A549 treated with GW870086 at 1 μM for 4 hours (cell line): Measurements from ENCODE around the gene STATH. TPM values are rescaled to one million over a fixed set of nuclear protein-coding genes. Genes with fewer than 3 reads are reported as not detected.

Source experiments
- total RNA-seq: library from RNA; stranded (reverse); fragments of 200-300 nt; extraction: Qiagen RNA extraction; gene quantifications from 5 replicates; pipeline ENCODE4 v1.2.3, GENCODE V29; 2022; ENCODE audit warnings: low read depth

STATH gene, protein sequence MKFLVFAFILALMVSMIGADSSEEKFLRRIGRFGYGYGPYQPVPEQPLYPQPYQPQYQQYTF
- total RNA-seq = not detected in 5 replicates

DNA sequence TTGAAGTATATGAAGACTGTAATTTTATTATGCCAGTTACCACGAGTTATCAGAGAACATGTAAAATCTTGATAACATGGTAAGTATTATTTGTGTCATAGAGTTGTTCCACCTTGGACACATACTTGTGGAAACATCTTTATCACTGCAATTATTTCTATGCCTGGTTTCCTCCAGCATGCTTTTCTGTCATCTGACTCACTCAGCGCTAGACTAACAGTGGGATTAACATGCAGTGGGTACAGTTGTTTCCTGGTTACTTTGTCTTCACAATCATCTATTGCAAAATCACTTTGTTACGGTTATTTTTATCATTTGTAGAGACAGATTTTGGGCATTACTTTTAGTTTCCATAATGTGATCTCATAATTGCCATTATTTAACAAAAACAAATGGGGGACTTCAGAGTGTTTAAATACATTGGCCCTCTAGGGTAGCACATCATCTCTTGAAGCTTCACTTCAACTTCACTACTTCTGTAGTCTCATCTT lies at the start of gene STATH:
STATH (plus strand) TSS at position 441 of the 491 bp plus-strand sequence. CDS start 2,472 bp downstream, outside the sequence.

DNA sequence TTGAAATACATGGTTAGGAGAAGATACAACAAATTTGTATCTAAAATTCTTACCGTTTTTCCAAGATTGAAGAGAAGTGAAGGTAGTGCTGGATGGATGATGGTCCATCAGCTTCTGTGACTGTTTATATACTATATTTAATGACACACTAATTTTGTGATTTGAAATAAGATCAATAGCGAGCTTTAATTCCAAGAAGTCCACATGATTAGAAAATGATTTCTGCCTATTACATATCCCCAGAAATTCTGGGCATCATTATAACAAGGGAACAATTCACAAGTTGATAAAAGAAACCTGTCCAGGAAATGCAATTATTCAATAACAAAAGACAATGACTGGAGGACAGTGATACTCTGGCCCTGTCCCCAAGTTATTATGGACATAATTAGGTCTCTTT lies 30.1 kb upstream of the STATH start, which contains the start of gene CSN2:
CSN2 (minus strand) TSS at position 101 of the 400 bp plus-strand sequence. CDS start 4,733 bp downstream, outside the sequence.

DNA sequence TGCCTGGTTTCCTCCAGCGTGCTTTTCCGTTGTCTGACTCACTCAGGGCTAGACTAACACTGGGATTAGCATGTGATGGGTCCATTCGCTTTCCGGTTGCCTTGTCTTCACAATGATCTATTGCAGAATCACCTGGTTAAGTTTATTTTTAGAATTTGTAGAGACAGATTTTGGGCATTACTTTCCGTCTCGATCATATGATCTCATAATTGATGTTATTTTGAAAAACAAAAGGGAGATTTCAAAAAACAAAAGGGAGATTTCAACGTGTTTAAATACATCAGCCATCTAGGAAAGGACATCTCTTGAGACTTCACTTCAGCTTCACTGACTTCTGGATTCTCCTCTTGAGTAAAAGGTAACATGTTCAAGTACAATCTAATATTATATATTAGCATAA lies 32.4 kb downstream of the STATH start, which contains the start of gene HTN3:
HTN3 (plus strand) TSS at position 301 of the 400 bp plus-strand sequence. CDS start 2,282 bp downstream, outside the sequence.

DNA sequence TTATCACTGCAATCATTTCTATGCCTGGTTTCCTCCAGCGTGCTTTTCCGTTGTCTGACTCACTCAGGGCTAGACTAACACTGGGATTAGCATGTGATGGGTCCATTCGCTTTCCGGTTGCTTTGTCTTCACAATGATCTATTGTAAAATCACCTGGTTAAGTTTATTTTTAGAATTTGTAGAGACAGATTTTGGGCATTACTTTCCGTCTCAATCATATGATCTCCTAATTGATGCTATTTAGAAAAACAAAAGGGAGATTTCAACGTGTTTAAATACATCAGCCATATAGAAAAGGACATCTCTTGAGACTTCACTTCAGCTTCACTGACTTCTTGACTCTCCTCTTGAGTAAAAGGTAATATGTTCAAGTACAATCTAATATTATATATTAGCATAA lies 54.4 kb downstream of the STATH start, which contains the start of gene HTN1:
HTN1 (plus strand) TSS at position 301 of the 400 bp plus-strand sequence. CDS start 2,639 bp downstream, outside the sequence.

Other genes starting within 250 kb of the STATH start
- gene SULT1B1, start 235.3 kb upstream of the STATH start, total RNA-seq = 0.02 TPM in 2 of 5 replicates, not detected in the others
- not detected in 5 replicates for gene SULT1E1, start 135.8 kb upstream of the STATH start, total RNA-seq
- gene CSN1S1, start 64.9 kb upstream of the STATH start, total RNA-seq = not detected in 5 replicates
- not detected in 5 replicates for gene CSN2, start 30.2 kb upstream of the STATH start, total RNA-seq
- not detected in 5 replicates for gene HTN3, start 32.5 kb downstream of the STATH start, total RNA-seq
- not detected in 5 replicates for gene HTN1, start 54.5 kb downstream of the STATH start, total RNA-seq
- gene PRR27, start 158.3 kb downstream of the STATH start, total RNA-seq = not detected in 5 replicates
- not detected in 5 replicates for gene ODAM, start 199.8 kb downstream of the STATH start, total RNA-seq
- gene FDCSP, start 230.2 kb downstream of the STATH start, total RNA-seq = not detected in 5 replicates
- gene CSN3, start 246.6 kb downstream of the STATH start, total RNA-seq = not detected in 5 replicates